ENCODE data around the gene APOC4.

APOC4 gene

DNA sequence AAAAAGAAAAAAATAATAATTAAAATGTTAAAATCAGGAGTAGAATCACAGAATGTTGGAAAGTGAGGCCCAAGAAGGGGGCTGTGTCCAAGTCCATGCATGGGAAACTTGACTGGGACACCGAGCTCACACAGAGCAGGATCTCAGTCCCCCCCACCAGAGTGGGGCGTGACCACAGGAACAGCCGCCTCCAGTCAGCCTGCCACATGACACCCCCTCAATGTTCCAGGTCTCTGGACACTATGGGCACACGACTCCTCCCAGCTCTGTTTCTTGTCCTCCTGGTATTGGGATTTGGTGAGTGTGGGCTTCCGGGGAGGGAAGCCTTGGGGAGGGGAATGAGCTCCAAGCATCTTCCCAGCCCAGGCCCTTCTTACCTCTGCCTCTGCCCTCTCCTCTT is 6.2 kb downstream of the APOC4 start:
- DNase-seq (ENCODE audit: extremely low read depth, insufficient read length), result no peak
- TF ChIP-seq, protein P1, sequence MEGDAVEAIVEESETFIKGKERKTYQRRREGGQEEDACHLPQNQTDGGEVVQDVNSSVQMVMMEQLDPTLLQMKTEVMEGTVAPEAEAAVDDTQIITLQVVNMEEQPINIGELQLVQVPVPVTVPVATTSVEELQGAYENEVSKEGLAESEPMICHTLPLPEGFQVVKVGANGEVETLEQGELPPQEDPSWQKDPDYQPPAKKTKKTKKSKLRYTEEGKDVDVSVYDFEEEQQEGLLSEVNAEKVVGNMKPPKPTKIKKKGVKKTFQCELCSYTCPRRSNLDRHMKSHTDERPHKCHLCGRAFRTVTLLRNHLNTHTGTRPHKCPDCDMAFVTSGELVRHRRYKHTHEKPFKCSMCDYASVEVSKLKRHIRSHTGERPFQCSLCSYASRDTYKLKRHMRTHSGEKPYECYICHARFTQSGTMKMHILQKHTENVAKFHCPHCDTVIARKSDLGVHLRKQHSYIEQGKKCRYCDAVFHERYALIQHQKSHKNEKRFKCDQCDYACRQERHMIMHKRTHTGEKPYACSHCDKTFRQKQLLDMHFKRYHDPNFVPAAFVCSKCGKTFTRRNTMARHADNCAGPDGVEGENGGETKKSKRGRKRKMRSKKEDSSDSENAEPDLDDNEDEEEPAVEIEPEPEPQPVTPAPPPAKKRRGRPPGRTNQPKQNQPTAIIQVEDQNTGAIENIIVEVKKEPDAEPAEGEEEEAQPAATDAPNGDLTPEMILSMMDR (IDR thresholded peaks at IDR 0.05; ENCODE audit: insufficient read depth, low read length, poor library complexity, severe bottlenecking), result no peak
- Histone ChIP-seq H3K27me3 (replicated peaks; ENCODE audit: control insufficient read depth, insufficient read depth, low read length) (no peaks in the 10 kb centered on the region), H3K4me3 (replicated peaks; ENCODE audit: low read depth, low read length) (no peak overlapping the region), H3K36me3 (ENCODE audit: control insufficient read depth, insufficient read depth, low read length) (no peaks in the 10 kb centered on the region)

DNA sequence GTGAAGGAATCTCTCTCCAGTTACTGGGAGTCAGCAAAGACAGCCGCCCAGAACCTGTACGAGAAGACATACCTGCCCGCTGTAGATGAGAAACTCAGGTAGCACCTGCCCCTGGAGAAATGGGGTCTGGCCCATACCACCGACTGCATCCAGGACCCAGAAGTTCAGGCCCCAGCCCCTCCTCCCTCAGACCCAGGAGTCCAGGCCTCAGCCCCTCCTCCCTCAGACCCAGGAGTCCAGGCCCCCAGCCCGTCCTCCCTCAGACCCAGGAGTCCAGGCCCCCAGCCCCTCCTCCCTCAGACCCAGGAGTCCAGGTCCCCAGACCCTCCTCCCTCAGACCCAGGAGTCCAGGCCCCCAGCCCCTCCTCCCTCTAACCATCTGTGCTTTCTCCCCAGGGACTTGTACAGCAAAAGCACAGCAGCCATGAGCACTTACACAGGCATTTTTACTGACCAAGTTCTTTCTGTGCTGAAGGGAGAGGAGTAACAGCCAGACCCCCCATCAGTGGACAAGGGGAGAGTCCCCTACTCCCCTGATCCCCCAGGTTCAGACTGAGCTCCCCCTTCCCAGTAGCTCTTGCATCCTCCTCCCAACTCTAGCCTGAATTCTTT is 6.8 kb downstream of the APOC4 start:
- TF ChIP-seq, protein P1 (IDR thresholded peaks at IDR 0.05; ENCODE audit: insufficient read depth, low read length, poor library complexity, severe bottlenecking), result no peak
- Histone ChIP-seq H3K27me3 (replicated peaks; ENCODE audit: control insufficient read depth, insufficient read depth, low read length) (no peaks in the 10 kb centered on the region), H3K36me3 (ENCODE audit: control insufficient read depth, insufficient read depth, low read length) (no peaks in the 10 kb centered on the region), H3K4me3 (replicated peaks; ENCODE audit: low read depth, low read length) (no peak overlapping the region)
- no peak for DNase-seq (ENCODE audit: extremely low read depth, insufficient read length)

DNA sequence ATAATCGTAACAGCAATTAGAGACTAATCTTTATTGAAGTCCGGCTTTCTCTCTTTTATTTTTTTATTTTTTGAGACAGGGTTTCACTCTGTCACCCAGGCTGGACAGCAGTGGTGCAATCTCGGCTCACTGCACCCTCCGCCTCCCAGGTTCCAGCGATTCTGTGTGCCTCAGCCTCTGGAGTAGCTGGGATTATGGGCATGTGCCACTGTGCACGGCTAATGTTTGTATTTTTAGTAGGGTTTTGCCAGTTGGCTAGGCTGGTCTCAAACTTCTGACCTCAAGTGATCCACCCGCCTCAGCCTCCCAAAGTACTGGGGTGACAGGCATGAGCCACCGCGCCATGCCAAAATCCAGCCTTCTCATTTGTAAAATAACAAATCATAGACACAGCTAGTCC is 7.5 kb downstream of the APOC4 start:
- Histone ChIP-seq H3K4me3 (replicated peaks; ENCODE audit: low read depth, low read length) (no peak overlapping the region), H3K27me3 (replicated peaks; ENCODE audit: control insufficient read depth, insufficient read depth, low read length) (no peaks in the 10 kb centered on the region), H3K36me3 (ENCODE audit: control insufficient read depth, insufficient read depth, low read length) (no peaks in the 10 kb centered on the region)
- no peak for DNase-seq (ENCODE audit: extremely low read depth, insufficient read length)
- TF ChIP-seq, protein P1 (IDR thresholded peaks at IDR 0.05; ENCODE audit: insufficient read depth, low read length, poor library complexity, severe bottlenecking), result no peak

DNA sequence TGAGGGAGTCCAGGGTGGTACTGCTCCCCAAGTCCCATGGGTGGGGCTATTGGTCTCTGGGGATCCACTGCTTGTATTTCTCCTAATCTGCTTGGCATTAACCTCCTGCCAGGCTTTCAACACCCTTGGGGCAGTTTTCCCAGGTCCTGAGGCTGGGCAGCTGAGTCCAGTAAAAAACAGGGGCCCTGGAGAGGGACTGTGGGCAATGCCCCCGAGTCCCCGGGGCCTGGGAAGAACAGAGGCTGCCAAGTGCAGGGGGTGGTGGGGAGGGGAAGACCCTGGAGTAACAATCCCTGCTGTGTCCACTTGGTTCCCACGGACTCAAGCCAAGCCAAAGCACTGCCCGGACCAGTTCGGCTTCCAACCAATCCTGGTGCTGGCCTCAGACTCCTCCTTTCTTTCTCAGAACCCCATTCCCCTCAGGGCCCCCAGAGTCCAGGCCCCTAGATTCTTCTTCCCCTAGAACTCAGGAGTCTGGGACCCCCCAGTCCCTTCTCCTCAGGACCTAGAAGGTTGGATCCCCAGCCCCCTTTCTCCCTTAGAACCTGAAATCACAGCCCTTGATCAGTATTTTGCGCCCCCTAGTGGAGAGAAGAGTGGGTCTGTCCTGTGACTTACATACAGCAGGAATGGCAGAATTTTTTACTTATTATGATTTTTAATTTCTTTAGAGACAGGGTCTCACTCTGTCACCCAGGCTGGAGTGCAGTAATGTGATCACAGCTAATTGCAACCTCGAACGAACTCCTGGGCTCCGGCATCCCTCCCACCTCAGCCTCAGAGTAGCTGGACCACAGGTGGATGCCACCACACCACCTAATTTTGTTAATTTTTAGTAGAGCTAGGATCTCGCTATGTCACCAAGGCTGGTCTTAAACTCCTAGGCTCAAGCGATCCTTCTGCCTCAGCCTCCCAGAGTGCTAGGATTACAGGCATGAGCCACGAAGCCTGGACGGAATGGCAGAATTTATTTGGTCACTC is 9.4 kb downstream of the APOC4 start:
- no peak for DNase-seq (ENCODE audit: extremely low read depth, insufficient read length)
- H3K4me3 ChIP-seq (replicated peaks; ENCODE audit: low read depth, low read length), result no peak overlapping the region
- no peaks in the 10 kb centered on the region for H3K27me3 ChIP-seq (replicated peaks; ENCODE audit: control insufficient read depth, insufficient read depth, low read length)
- TF ChIP-seq, protein P1 (IDR thresholded peaks at IDR 0.05; ENCODE audit: insufficient read depth, low read length, poor library complexity, severe bottlenecking), result peak; percentile 82
- H3K36me3 ChIP-seq (ENCODE audit: control insufficient read depth, insufficient read depth, low read length), result no peaks in the 10 kb centered on the region

DNA sequence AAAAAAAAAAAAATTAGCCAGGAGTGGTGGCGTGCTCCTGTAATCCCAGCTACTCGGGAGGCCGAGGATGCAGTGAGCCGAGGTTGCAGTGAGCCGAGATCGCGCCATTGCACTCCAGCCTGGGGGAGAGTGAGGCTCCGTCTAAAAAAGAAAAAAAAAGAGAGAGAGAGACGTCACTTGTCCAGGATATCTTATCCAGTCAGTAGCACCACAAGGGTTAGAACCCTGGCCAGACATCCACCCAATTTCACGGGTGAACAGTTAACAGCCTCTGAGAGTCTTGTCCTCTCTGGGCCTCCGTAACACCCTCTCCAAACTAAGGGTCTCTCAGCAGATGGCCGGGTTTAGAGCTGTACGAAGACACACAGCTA is 12.2 kb downstream of the APOC4 start:
- TF ChIP-seq, protein P1 (IDR thresholded peaks at IDR 0.05; ENCODE audit: insufficient read depth, low read length, poor library complexity, severe bottlenecking), result no peak
- H3K36me3 ChIP-seq (ENCODE audit: control insufficient read depth, insufficient read depth, low read length), result no peaks in the 10 kb centered on the region
- H3K27me3 ChIP-seq (replicated peaks; ENCODE audit: control insufficient read depth, insufficient read depth, low read length), result no peaks in the 10 kb centered on the region
- peak overlapping the region; percentile 90 for H3K4me3 ChIP-seq (replicated peaks; ENCODE audit: low read depth, low read length)
- no peak for DNase-seq (ENCODE audit: extremely low read depth, insufficient read length)
